Right ventricle myocardium inferior (tissue), 1 donor: ENCODE results near the gene RIPOR3. TPM values are rescaled to one million over a fixed set of nuclear protein-coding genes. Genes with fewer than 3 reads are reported as not detected.
"Not testable (repeated sequence)": the region's sequence is repeated elsewhere in the genome, so short reads cannot be mapped to it uniquely, and the experiment has no call there.

Experiments
- ATAC-seq: fragments of 200-7000 bp; cut with Tn5 transposase; one replicate; pipeline ENCODE4 v1.9.1; 2020; ENCODE audit warnings: mild to moderate bottlenecking, moderate library complexity
- DNase-seq: peaks from one replicate; pipeline ENCODE4 v3.0.0; 2021; ENCODE audit errors: missing footprints
- intact Hi-C: fragments of 100-400 bp; cut with DNase I; formaldehyde crosslinking; loops from one replicate; pipeline ENCODE4 v1.11.0; 2022
- total RNA-seq: library from RNA; stranded (reverse); fragmentation: NEBNext Ultra II Directional; extraction: Animal tissue kit (Norgen Biotek cat#: 25700); gene quantifications from one replicate; pipeline ENCODE4 v1.2.1, GENCODE V29; 2021
- donor health status: DM: no; HTN: yes; CAD: no; lungs with severe emphysema.

The RIPOR3 gene
- total RNA-seq, 1 donor from 2014 or later = 8.3 TPM

- ATAC-seq (peak; percentile 79), DNase-seq (no peak)
- intact Hi-C loops = no loop called here
These were observed 44.8 kb downstream of the RIPOR3 start for GRCh38 chr20:50646483-50646996.

GRCh38 chr20:50645253-50646068 lies 45.9 kb downstream of the RIPOR3 start:
- intact Hi-C loops = no loop called here
- DNase-seq = peak; percentile 81

GRCh38 chr20:50642288-50642803 lies 49.0 kb downstream of the RIPOR3 start:
- DNase-seq (no peak), ATAC-seq (no peak)
- intact Hi-C loops = no loop called here

More at GRCh38 chr20:50645253-50646068, 45.9 kb downstream of the RIPOR3 start:
- ATAC-seq = peak; percentile 71

GRCh38 chr20:50641625-50642287 lies 49.6 kb downstream of the RIPOR3 start:
- DNase-seq, intact Hi-C loops, ATAC-seq: not testable (repeated sequence)

- intact Hi-C loops = loop anchor here (10.0 kb wide), 1 partner anchor 55 kb away; the partner anchor contains the start of gene RIPOR3
- not testable (repeated sequence) for ATAC-seq, DNase-seq
These were observed 51.2 kb downstream of the RIPOR3 start for GRCh38 chr20:50639971-50640711.

- intact Hi-C loops = loop anchor here (10.0 kb wide), 1 partner anchor 57 kb away; the partner anchor contains the start of gene RIPOR3
- ATAC-seq, DNase-seq: not testable (repeated sequence)
These were observed 53.1 kb downstream of the RIPOR3 start for GRCh38 chr20:50638015-50638847.

- intact Hi-C loops = loop anchor here (10.0 kb wide), 1 partner anchor 58 kb away; the partner anchor contains the start of gene RIPOR3
- DNase-seq = no peak
- ATAC-seq = peak; percentile 8
These were observed 54.5 kb downstream of the RIPOR3 start for GRCh38 chr20:50636601-50637540.

- DNase-seq (peak; percentile 76), ATAC-seq (peak; percentile 73)
- intact Hi-C loops = loop anchor here (10.0 kb wide), 1 partner anchor 59 kb away; the partner anchor contains the start of gene RIPOR3
These were observed 55.4 kb downstream of the RIPOR3 start for GRCh38 chr20:50635676-50636600.

- ATAC-seq (no peak), DNase-seq (no peak)
- intact Hi-C loops = loop anchor here (10.0 kb wide), 1 partner anchor 60 kb away; the partner anchor contains the start of gene RIPOR3
These were observed 56.3 kb downstream of the RIPOR3 start for GRCh38 chr20:50635014-50635557.

- intact Hi-C loops = loop anchor here (10.0 kb wide), 1 partner anchor 61 kb away; the partner anchor contains the start of gene RIPOR3
- DNase-seq = no peak
- ATAC-seq = no peak
These were observed 57.2 kb downstream of the RIPOR3 start for GRCh38 chr20:50634191-50634590.

- no peak for ATAC-seq
- intact Hi-C loops = loop anchor here (10.0 kb wide), 1 partner anchor 61 kb away; the partner anchor contains the start of gene RIPOR3
These were observed 58.0 kb downstream of the RIPOR3 start for GRCh38 chr20:50633361-50633760.

GRCh38 chr20:50632701-50633100 lies 58.6 kb downstream of the RIPOR3 start:
- intact Hi-C loops = loop anchor here (10.0 kb wide), 1 partner anchor 62 kb away; the partner anchor contains the start of gene RIPOR3
- ATAC-seq (no peak), DNase-seq (no peak)

More at GRCh38 chr20:50633361-50633760, 58.0 kb downstream of the RIPOR3 start:
- no peak for DNase-seq

- DNase-seq (no peak), ATAC-seq (no peak)
- intact Hi-C loops = loop anchor here (10.0 kb wide), 1 partner anchor 63 kb away; the partner anchor contains the start of gene RIPOR3
These were observed 59.1 kb downstream of the RIPOR3 start for GRCh38 chr20:50632236-50632635.

- ATAC-seq (no peak), DNase-seq (no peak)
- intact Hi-C loops = loop anchor here (10.0 kb wide), 1 partner anchor 64 kb away; the partner anchor contains the start of gene RIPOR3
These were observed 60.6 kb downstream of the RIPOR3 start for GRCh38 chr20:50630578-50631263.
